GM10248 (cell line): Measurements from ENCODE around the gene HDGFL2.

Experiments used
- CTCF ChIA-PET: fragments of 300-600 bp; sonication (Branson Sonifier 250); formaldehyde crosslinking; extraction: SDS; loops from one replicate; lab custom pipeline; 2021; ENCODE audit warnings: antibody characterized with exemption; lab: Yijun Ruan, JAX
- POLR2A ChIA-PET: fragments of 350-650 bp; sonication (Branson Sonifier 250); formaldehyde crosslinking; extraction: SDS; loops from one replicate; lab custom pipeline; 2020; ENCODE audit warnings: antibody characterized with exemption; lab: Yijun Ruan, JAX
- DNase-seq: peaks from one replicate; pipeline ENCODE4 v3.0.0; 2012; ENCODE audit errors: extremely low spot score
- TF ChIP-seq, protein P1 (sequence below): IDR thresholded peaks from 2 replicates; pipeline ENCODE4 v1.5.1; 2012; ENCODE audit warnings: mild to moderate bottlenecking, low read depth; ENCODE audit errors: extremely low read depth, missing control alignments, control extremely low read depth

The HDGFL2 gene

DNA sequence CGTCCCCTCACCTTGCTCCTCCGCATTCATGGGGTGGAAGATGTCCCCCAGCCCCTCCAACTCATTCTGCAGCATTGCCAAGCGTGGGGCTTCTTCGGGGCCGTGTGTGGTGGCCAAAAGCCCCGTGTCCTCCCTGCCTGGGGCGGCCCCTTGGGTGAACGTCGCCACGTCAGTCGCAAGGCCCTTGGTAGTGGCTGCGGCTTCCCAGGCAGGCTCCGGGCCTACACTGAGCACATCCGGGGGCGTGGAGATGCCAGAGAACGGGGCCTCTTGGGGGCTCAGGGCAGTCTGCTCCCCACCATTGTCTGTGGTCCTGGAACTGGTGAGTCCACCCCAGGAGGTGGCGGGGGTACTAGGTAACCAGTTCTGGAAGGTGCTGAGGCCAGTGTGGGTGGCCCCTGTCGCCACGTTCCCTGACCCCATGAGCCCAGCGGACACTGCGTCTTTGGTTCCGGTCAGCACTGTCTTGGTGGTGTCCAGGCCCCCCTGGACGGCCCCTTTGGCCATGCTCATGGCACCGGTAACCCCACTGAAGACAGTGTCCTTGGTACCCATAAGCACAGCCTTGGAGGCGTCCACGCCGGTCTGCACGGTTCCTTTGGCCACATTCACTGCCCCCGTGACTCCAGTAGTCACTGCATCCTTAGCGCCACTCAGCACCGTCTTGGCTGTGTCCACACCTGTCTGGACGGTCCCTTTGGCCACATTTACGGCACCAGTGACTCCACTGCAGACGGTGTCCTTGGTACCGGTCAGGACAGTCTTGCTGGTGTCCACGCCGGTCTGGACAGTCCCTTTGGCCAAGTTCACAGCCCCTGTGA, 38.5 kb downstream of the HDGFL2 start:
- ChIA-PET POLR2A (no interaction called here), CTCF (interaction anchor here (3.7 kb wide), 1 partner anchor 13 kb away, joined by 31 read pairs; no protein-coding TSS in a partner anchor)
- DNase-seq = no peak
- TF ChIP-seq, protein P1, sequence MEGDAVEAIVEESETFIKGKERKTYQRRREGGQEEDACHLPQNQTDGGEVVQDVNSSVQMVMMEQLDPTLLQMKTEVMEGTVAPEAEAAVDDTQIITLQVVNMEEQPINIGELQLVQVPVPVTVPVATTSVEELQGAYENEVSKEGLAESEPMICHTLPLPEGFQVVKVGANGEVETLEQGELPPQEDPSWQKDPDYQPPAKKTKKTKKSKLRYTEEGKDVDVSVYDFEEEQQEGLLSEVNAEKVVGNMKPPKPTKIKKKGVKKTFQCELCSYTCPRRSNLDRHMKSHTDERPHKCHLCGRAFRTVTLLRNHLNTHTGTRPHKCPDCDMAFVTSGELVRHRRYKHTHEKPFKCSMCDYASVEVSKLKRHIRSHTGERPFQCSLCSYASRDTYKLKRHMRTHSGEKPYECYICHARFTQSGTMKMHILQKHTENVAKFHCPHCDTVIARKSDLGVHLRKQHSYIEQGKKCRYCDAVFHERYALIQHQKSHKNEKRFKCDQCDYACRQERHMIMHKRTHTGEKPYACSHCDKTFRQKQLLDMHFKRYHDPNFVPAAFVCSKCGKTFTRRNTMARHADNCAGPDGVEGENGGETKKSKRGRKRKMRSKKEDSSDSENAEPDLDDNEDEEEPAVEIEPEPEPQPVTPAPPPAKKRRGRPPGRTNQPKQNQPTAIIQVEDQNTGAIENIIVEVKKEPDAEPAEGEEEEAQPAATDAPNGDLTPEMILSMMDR = no peak

DNA sequence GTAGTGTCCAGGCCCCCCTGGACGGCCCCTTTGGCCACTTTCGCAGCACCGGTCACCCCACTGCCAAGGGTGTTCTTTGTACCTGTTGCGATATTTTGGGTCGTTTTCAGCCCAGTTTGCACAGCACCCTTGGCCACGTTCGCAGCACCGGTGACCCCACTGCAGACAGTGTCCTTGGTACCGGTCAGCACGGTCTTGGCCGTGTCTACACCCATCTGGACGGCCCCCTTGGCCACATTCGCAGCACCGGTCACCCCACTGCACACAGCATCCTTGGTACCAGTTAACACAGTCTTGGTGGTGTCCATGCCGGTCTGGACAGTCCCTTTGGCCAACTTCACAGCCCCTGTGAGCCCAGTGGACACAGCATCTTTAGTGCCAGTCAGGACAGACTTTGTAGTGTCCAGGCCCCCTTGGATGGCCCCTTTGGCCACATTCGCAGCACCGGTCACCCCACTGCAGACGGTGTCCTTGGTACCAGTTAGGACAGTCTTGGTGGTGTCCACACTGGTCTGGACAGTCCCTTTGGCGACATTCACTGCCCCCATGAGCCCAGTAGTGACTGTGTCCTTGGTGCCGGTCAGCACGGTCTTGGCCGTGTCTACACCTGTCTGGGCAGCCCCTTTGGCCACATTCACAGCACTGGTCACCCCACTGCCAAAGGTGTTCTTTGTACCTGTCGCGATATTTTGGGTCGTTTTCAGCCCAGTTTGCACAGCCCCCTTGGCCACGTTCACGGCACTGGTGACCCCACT, 39.4 kb downstream of the HDGFL2 start:
- DNase-seq = no peak
- TF ChIP-seq, protein P1 = no peak
- ChIA-PET CTCF (no interaction called here), POLR2A (no interaction called here)

DNA sequence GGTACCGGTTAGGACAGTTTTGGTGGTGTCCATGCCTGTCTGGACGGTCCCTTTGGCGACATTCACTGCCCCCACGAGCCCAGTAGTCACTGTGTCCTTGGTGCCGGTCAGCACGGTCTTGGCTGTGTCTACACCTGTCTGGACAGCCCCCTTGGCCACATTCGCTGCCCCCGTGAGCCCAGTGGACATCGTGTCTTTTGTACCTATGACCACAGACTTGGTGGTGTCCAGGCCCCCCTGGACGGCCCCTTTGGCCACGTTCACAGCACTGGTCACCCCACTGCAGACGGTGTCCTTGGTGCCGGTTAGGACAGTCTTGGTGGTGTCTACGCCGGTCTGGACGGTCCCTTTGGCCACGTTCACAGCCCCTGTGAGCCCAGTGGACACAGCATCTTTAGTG, 40.0 kb downstream of the HDGFL2 start:
- DNase-seq = no peak
- TF ChIP-seq, protein P1 = no peak
- CTCF ChIA-PET = no interaction called here
- POLR2A ChIA-PET = no interaction called here

DNA sequence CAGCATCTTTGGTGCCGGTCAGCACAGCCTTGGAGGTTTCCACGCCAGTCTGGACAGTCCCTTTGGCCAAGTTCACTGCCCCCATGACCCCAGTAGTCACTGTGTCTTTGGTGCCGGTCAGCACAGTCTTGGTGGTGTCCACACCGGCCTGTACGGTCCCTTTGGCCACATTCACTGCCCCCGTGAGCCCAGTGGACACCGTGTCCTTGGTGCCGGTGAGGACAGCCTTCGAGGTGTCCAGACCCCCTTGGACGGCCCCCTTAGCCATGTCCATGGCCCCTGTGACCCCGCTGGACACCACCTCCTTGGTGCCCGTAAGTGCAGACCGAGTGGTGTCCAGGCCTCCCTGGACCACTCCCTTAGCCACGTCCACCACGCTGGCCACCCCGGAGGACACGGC, 41.2 kb downstream of the HDGFL2 start:
- TF ChIP-seq, protein P1 = no peak
- no peak for DNase-seq
- ChIA-PET CTCF (no interaction called here), POLR2A (no interaction called here)

DNA sequence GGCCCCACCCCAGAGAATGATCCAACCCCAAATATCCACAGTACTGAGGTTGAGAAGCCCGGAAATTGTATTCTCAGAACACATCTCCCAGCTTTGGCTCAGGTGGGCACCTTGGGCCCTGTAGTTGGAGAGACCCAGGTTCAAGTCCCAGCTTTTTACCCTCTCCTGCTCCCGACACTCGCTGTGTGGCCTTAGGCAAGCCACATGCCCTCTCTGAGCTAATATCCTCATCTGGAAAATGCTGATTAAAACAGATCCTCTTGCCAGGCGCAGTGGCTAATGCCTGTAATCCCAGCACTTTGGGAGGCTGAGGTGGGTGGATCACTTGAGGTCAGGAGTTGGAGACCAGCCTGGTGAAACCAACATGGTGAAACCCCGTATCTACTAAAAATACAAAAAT, 43.6 kb downstream of the HDGFL2 start:
- no peak for DNase-seq
- TF ChIP-seq, protein P1 = no peak
- ChIA-PET POLR2A (no interaction called here), CTCF (interaction anchor here (1.1 to 2.3 kb wide), 3 partner anchors 9 to 113 kb away, joined by 3 to 10 read pairs (median 4); partner anchors contain the start of genes CHAF1A and LRG1)

DNA sequence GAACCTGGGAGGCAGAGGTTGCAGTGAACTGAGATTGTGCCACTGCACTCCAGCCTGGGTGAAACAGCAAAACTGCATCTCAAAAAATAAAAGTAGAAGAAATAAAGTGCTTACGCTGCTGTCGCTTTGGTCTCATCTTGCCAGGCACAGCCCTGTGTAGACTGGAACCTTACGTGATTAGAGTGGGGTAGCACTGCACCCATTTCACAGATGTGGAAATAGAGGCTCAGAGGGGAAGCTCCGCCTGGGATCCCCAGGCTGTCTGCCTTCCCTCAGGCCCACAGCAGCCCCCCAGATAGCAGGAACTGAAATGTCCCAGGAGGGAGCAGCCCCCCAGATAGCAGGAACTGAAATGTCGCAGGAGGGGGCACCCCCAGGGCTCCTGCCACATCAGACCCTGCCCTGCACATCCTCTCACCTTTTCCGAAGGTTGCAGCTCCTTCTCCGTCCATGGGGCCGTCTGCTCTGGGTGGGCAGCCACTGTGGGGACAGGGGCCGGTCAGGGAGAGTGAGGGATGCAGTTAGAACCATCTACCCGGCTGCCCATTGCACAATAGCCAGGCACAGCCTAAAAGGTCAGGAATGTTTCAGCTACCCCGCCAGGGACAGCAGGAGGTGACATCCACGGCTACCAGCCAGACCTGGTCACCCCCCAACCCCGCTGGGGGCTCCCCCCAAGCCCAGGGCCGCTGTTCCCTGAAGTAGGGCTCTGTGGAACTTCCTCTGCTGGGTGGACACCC, 44.3 kb downstream of the HDGFL2 start:
- TF ChIP-seq, protein P1 = no peak
- POLR2A ChIA-PET = no interaction called here
- DNase-seq = no peak
- CTCF ChIA-PET = interaction anchor here (0.7 to 1.7 kb wide), 5 partner anchors 8 to 694 kb away, joined by 3 to 10 read pairs (median 3); partner anchors contain the start of genes CHAF1A and LRG1
